IMR-90 (cell line): Measurements from ENCODE around the gene SLFN12. TPM values are rescaled to one million over a fixed set of nuclear protein-coding genes. Genes with fewer than 3 reads are reported as not detected.

Experiments
- ATAC-seq: fragments of 200-7000 bp; cut with Tn5 transposase; 2 replicates; pipeline ENCODE4 v1.9.1; 2020; ENCODE audit warnings: low read depth, mild to moderate bottlenecking, moderate library complexity
- BruUV-seq: library from RNA; stranded (reverse); fragments of 400-500 nt; replicated peaks from 2 replicates; lab custom pipeline; 2021; lab: Mats Ljungman, UMichigan
- CTCF ChIA-PET: fragments of 300-600 bp; formaldehyde crosslinking; extraction: SDS; loops from one replicate; lab custom pipeline; 2021; ENCODE audit warnings: antibody characterized with exemption; lab: Yijun Ruan, JAX
- POLR2A ChIA-PET: fragments of 300-600 bp; sonication (Branson Sonifier 250); formaldehyde crosslinking; loops from one replicate; lab custom pipeline; 2022; ENCODE audit warnings: antibody characterized with exemption; ENCODE audit not compliant: unreplicated experiment; lab: Charles Lee
- DNase-seq: peaks from one replicate; pipeline ENCODE4 v3.0.0; 2013
- H2AFZ ChIP-seq: replicated peaks from 2 replicates; pipeline ENCODE3; 2013; ENCODE audit warnings: low read length, mild to moderate bottlenecking; ENCODE audit not compliant: poor library complexity
- H2AK5ac ChIP-seq: 2 replicates; pipeline ENCODE4 v1.6.1; 2013; ENCODE audit warnings: low read depth, low read length, inconsistent platforms
- H2AK9ac ChIP-seq: replicated peaks from 2 replicates; pipeline ENCODE3; 2013; ENCODE audit warnings: mild to moderate bottlenecking, low read depth, low read length, moderate library complexity; ENCODE audit not compliant: poor library complexity
- H2BK120ac ChIP-seq: 2 replicates; pipeline ENCODE4 v1.6.1; 2013; ENCODE audit warnings: low read depth, low read length, inconsistent platforms
- H2BK15ac ChIP-seq: 3 replicates; pipeline ENCODE4 v1.6.1; 2013; ENCODE audit warnings: low read depth, low read length, inconsistent platforms
- H2BK20ac ChIP-seq: 2 replicates; pipeline ENCODE4 v1.6.1; 2013; ENCODE audit warnings: low read depth, mild to moderate bottlenecking, inconsistent platforms, low read length, moderate library complexity
- H2BK5ac ChIP-seq: 2 replicates; pipeline ENCODE4 v1.6.1; 2013; ENCODE audit warnings: mild to moderate bottlenecking, low read depth, low read length, inconsistent platforms; ENCODE audit not compliant: poor library complexity, severe bottlenecking
- H3K14ac ChIP-seq: replicated peaks from 2 replicates; pipeline ENCODE4 v1.6.1; 2013; ENCODE audit warnings: low read depth, low read length, inconsistent platforms
- H3K18ac ChIP-seq: 2 replicates; pipeline ENCODE4 v1.6.1; 2013; ENCODE audit warnings: low read depth, low read length, control low read depth
- H3K23ac ChIP-seq: 2 replicates; pipeline ENCODE4 v1.6.1; 2013; ENCODE audit warnings: low read depth, low read length, inconsistent platforms
- H3K27ac ChIP-seq: 2 replicates; pipeline ENCODE4 v1.5.1; 2013; ENCODE audit warnings: mild to moderate bottlenecking, control low read depth, low read length; ENCODE audit not compliant: insufficient read depth
- H3K27me3 ChIP-seq: 2 replicates; pipeline ENCODE4 v1.6.1; 2013; ENCODE audit warnings: low read length; ENCODE audit not compliant: control insufficient read depth, insufficient read depth
- H3K36me3 ChIP-seq: 2 replicates; pipeline ENCODE4 v1.6.1; 2013; ENCODE audit warnings: low read length, mixed read lengths; ENCODE audit not compliant: control insufficient read depth, insufficient read depth
- H3K4ac ChIP-seq: 2 replicates; pipeline ENCODE4 v1.6.1; 2013; ENCODE audit warnings: low read depth, low read length, inconsistent platforms
- H3K4me1 ChIP-seq: 2 replicates; pipeline ENCODE4 v1.6.1; 2013; ENCODE audit warnings: low read length, mixed read lengths; ENCODE audit not compliant: control insufficient read depth, insufficient read depth
- H3K4me2 ChIP-seq: 2 replicates; pipeline ENCODE4 v1.6.1; 2013; ENCODE audit warnings: low read depth, mild to moderate bottlenecking, control low read depth, low read length, moderate library complexity
- H3K4me3 ChIP-seq: 2 replicates; pipeline ENCODE4 v1.5.1; 2013; ENCODE audit warnings: low read depth, mild to moderate bottlenecking, control low read depth, low read length, moderate library complexity; ENCODE audit not compliant: insufficient read depth
- H3K56ac ChIP-seq: 2 replicates; pipeline ENCODE4 v1.6.1; 2013; ENCODE audit warnings: low read length, inconsistent platforms; ENCODE audit not compliant: insufficient read depth; ENCODE audit errors: extremely low read depth
- H3K79me1 ChIP-seq, 2 experiments: 2 replicates each; pipeline ENCODE4 v1.6.1; 2013; ENCODE audit warnings: low read length in 2 of 2, inconsistent platforms in 1 of 2, low read depth in 1 of 2
- H3K9ac ChIP-seq: 2 replicates; pipeline ENCODE4 v1.6.1; 2013; ENCODE audit warnings: low read depth, low read length, control low read depth
- H3K9me1 ChIP-seq: 2 replicates; pipeline ENCODE4 v1.6.1; 2013; ENCODE audit warnings: low read length, inconsistent platforms; ENCODE audit not compliant: insufficient read depth
- H3K9me3 ChIP-seq: 2 replicates; pipeline ENCODE4 v1.6.1; 2013; ENCODE audit warnings: low read length; ENCODE audit not compliant: control insufficient read depth, insufficient read depth
- H4K20me1 ChIP-seq: 2 replicates; pipeline ENCODE4 v1.6.1; 2013; ENCODE audit warnings: low read length, inconsistent platforms; ENCODE audit not compliant: insufficient read depth
- H4K5ac ChIP-seq: 2 replicates; pipeline ENCODE4 v1.6.1; 2013; ENCODE audit warnings: mild to moderate bottlenecking, low read depth, low read length, control low read depth
- H4K8ac ChIP-seq, 2 experiments: 2 replicates each; pipeline ENCODE4 v1.6.1; 2013; ENCODE audit warnings: low read depth in 2 of 2, low read length in 2 of 2, control low read depth in 1 of 2, inconsistent platforms in 1 of 2
- H4K91ac ChIP-seq: 2 replicates; pipeline ENCODE4 v1.6.1; 2013; ENCODE audit warnings: low read depth, low read length, inconsistent platforms; ENCODE audit not compliant: insufficient read depth
- BHLHE40 ChIP-seq: fragments of 150-350 bp; IDR thresholded peaks from 2 replicates; pipeline ENCODE4 v1.6.1; 2016; ENCODE audit warnings: mild to moderate bottlenecking, low read depth, low read length
- CEBPB ChIP-seq: IDR thresholded peaks from 2 replicates; pipeline ENCODE4 v1.6.1; 2012; ENCODE audit warnings: low read depth, low read length, improper control_type of control experiment
- CHD1 ChIP-seq: IDR thresholded peaks from 2 replicates; pipeline ENCODE4 v1.6.1; 2012; ENCODE audit warnings: low read depth, low read length, improper control_type of control experiment
- FOS ChIP-seq: fragments of 150-350 bp; IDR thresholded peaks from 2 replicates; pipeline ENCODE4 v1.6.1; 2016; ENCODE audit warnings: low read depth, low read length
- MAFK ChIP-seq: IDR thresholded peaks from 2 replicates; pipeline ENCODE4 v1.6.1; 2012; ENCODE audit warnings: low read depth, low read length, improper control_type of control experiment
- MAZ ChIP-seq: IDR thresholded peaks from 2 replicates; pipeline ENCODE4 v1.6.1; 2012; ENCODE audit warnings: low read depth, mild to moderate bottlenecking, low read length, improper control_type of control experiment, moderate library complexity, borderline replicate concordance
- MXI1 ChIP-seq: IDR thresholded peaks from 2 replicates; pipeline ENCODE4 v1.6.1; 2012; ENCODE audit warnings: low read depth, mild to moderate bottlenecking, low read length, moderate library complexity, borderline replicate concordance
- NFE2L2 ChIP-seq: fragments of 150-350 bp; IDR thresholded peaks from 2 replicates; pipeline ENCODE4 v1.6.1; 2016; ENCODE audit warnings: low read depth, mild to moderate bottlenecking, low read length
- POLR2A ChIP-seq: IDR thresholded peaks from 2 replicates; pipeline ENCODE4 v1.6.1; 2012; ENCODE audit warnings: mild to moderate bottlenecking, low read depth, low read length
- RAD21 ChIP-seq: IDR thresholded peaks from 2 replicates; pipeline ENCODE4 v1.6.1; 2012; ENCODE audit warnings: low read length, improper control_type of control experiment
- RCOR1 ChIP-seq: IDR thresholded peaks from 2 replicates; pipeline ENCODE4 v1.6.1; 2012; ENCODE audit warnings: mild to moderate bottlenecking, low read length, improper control_type of control experiment; ENCODE audit not compliant: insufficient replicate concordance
- RFX5 ChIP-seq: IDR thresholded peaks from 2 replicates; pipeline ENCODE4 v1.8.0; 2012; ENCODE audit warnings: low read depth, mild to moderate bottlenecking, low read length, moderate library complexity
- SMC3 ChIP-seq: fragments of 150-350 bp; IDR thresholded peaks from 2 replicates; pipeline ENCODE4 v1.6.1; 2016; ENCODE audit warnings: low read depth, mild to moderate bottlenecking, antibody characterized with exemption, low read length, moderate library complexity
- WGBS, 2 experiments: methylation state at CpG; one replicate each; pipeline versions ENCODE4 v1.1.5 to v1.1.7; 2013; ENCODE audit warnings: missing lambda C conversion rate in 2 of 2; ENCODE audit not compliant: insufficient read length in 1 of 2; ENCODE audit errors: extremely low coverage in 2 of 2; 5-methylcytosine and 5-hydroxymethylcytosine counted together
- dilution Hi-C: fragments of 300-500 bp; cut with HindIII; formaldehyde crosslinking; loops from one replicate; pipeline ENCODE4 v1.14.3; 2018; ENCODE audit warnings: low sequenced_read_pairs; ENCODE audit not compliant: unreplicated experiment
- in situ Hi-C: fragments of 300-500 bp; cut with MboI; formaldehyde crosslinking; loops from 3 replicates; pipeline ENCODE4 v1.14.3; 2019; ENCODE audit warnings: low sequenced_read_pairs, inconsistent platforms, mixed read lengths
- intact Hi-C: fragments of 100-400 bp; cut with micrococcal nuclease; formaldehyde crosslinking; loops from 2 replicates; pipeline ENCODE4 v1.10.0; 2022
- polyA plus RNA-seq, 3 experiments: library from polyadenylated mRNA; depleted of rRNA; stranded (reverse); fragments of >200 nt; gene quantifications; 2 replicates each; pipeline ENCODE4 v1.2.3, GENCODE V29; 2012; ENCODE audit warnings: low replicate concordance in 1 of 3
- total RNA-seq: library from RNA; depleted of rRNA; stranded (reverse); fragments of >200 nt; gene quantifications from 2 replicates; pipeline ENCODE4 v1.2.3, GENCODE V29; 2012
- TF ChIP-seq, protein P1 (sequence below): conservative IDR thresholded peaks from 2 replicates; pipeline ENCODE4 v1.5.1; 2012; ENCODE audit warnings: mild to moderate bottlenecking, low read depth, low read length, improper control_type of control experiment
- TF ChIP-seq, protein P2 (sequence below): fragments of 150-350 bp; IDR thresholded peaks from 2 replicates; pipeline ENCODE4 v1.6.1; 2016; ENCODE audit warnings: low read depth, mild to moderate bottlenecking, low read length, moderate library complexity, borderline replicate concordance
- TF ChIP-seq, protein P3 (sequence below): fragments of 150-350 bp; IDR thresholded peaks from 2 replicates; pipeline ENCODE4 v1.6.1; 2017; ENCODE audit warnings: mild to moderate bottlenecking, antibody characterized with exemption, low read length, low read depth

Gene SLFN12
- total and polyA plus RNA-seq, 2 of the 4 experiments (the other 2 are of a cell fraction) = 16.6 to 38.9 TPM

DNA sequence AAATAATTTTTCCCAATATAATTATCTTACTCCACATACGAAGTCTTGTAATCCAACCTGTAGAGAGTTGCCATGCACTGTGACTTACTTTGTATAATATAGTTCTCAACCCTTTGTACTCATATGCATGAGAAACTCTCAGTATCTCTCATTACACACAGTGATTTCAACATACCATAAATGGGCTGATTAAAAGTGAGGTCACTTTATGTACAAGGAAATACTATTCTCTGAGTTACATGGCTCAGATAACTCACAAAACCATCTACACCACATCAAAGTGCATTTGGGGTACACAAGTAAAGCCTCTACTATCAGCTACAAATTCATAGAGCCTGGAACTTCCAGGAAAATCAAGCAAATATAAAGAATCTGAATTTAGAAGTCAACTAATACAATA is 27.9 kb downstream of the SLFN12 start:
- H3K4me1 ChIP-seq = no peaks in the 10 kb centered on the region
- WGBS, 2 experiments = no CpG with 5 or more reads among the region's 1 CpG
- no peak overlapping the region for H3K4ac ChIP-seq
- H3K4me3 ChIP-seq = no peak overlapping the region
- dilution Hi-C loops = no loop called here
- ChIA-PET POLR2A (no interaction called here), CTCF (no interaction called here)
- H3K36me3 ChIP-seq = peaks cover 12% of the 10 kb centered on the region; the same call in 1 of the 2 replicates
- no peaks in the 10 kb centered on the region for H3K79me1 ChIP-seq
- H4K91ac ChIP-seq = no peak overlapping the region
- no peak overlapping the region for H2BK5ac ChIP-seq
- no peak overlapping the region for H4K5ac ChIP-seq
- H3K9me1 ChIP-seq = no peaks in the 10 kb centered on the region
- intact Hi-C loops = no loop called here
- H2BK15ac ChIP-seq = no peak overlapping the region
- no peak for TF ChIP-seq RFX5
- no peak for TF ChIP-seq MAZ
- TF ChIP-seq MAFK = no peak
- TF ChIP-seq NFE2L2 = no peak
- TF ChIP-seq SMC3 = no peak
- no peak for TF ChIP-seq FOS
- TF ChIP-seq RCOR1 = no peak
- TF ChIP-seq POLR2A = no peak
- TF ChIP-seq, protein P1, sequence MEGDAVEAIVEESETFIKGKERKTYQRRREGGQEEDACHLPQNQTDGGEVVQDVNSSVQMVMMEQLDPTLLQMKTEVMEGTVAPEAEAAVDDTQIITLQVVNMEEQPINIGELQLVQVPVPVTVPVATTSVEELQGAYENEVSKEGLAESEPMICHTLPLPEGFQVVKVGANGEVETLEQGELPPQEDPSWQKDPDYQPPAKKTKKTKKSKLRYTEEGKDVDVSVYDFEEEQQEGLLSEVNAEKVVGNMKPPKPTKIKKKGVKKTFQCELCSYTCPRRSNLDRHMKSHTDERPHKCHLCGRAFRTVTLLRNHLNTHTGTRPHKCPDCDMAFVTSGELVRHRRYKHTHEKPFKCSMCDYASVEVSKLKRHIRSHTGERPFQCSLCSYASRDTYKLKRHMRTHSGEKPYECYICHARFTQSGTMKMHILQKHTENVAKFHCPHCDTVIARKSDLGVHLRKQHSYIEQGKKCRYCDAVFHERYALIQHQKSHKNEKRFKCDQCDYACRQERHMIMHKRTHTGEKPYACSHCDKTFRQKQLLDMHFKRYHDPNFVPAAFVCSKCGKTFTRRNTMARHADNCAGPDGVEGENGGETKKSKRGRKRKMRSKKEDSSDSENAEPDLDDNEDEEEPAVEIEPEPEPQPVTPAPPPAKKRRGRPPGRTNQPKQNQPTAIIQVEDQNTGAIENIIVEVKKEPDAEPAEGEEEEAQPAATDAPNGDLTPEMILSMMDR = no peak
- TF ChIP-seq, protein P2, sequence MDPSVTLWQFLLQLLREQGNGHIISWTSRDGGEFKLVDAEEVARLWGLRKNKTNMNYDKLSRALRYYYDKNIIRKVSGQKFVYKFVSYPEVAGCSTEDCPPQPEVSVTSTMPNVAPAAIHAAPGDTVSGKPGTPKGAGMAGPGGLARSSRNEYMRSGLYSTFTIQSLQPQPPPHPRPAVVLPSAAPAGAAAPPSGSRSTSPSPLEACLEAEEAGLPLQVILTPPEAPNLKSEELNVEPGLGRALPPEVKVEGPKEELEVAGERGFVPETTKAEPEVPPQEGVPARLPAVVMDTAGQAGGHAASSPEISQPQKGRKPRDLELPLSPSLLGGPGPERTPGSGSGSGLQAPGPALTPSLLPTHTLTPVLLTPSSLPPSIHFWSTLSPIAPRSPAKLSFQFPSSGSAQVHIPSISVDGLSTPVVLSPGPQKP = no peak
- no peak for TF ChIP-seq BHLHE40
- TF ChIP-seq RAD21 = no peak
- no peak for TF ChIP-seq CHD1
- TF ChIP-seq CEBPB = no peak
- no peak for TF ChIP-seq MXI1
- TF ChIP-seq, protein P3, sequence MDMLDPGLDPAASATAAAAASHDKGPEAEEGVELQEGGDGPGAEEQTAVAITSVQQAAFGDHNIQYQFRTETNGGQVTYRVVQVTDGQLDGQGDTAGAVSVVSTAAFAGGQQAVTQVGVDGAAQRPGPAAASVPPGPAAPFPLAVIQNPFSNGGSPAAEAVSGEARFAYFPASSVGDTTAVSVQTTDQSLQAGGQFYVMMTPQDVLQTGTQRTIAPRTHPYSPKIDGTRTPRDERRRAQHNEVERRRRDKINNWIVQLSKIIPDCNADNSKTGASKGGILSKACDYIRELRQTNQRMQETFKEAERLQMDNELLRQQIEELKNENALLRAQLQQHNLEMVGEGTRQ = no peak
- H3K23ac ChIP-seq = no peak overlapping the region
- H3K9me3 ChIP-seq = no peaks in the 10 kb centered on the region
- no peaks in the 10 kb centered on the region for H3K27me3 ChIP-seq
- H3K27ac ChIP-seq = no peak overlapping the region
- BruUV-seq = no TSS peak
- ATAC-seq = no peak
- DNase-seq = peak; percentile 5
- H3K9ac ChIP-seq = no peak overlapping the region
- in situ Hi-C loops = no loop called here
- H3K4me2 ChIP-seq = no peak overlapping the region
- no peak overlapping the region for H3K56ac ChIP-seq
- no peak overlapping the region for H2AK5ac ChIP-seq
- no peak overlapping the region for H4K8ac ChIP-seq
- H2AFZ ChIP-seq = no peak overlapping the region
- no peak overlapping the region for H3K14ac ChIP-seq
- H4K20me1 ChIP-seq = no peaks in the 10 kb centered on the region
- H2BK20ac ChIP-seq = no peak overlapping the region
- no peak overlapping the region for H2AK9ac ChIP-seq
- H3K18ac ChIP-seq = no peak overlapping the region
- no peak overlapping the region for H2BK120ac ChIP-seq
